Testis (tissue), 3 donors: ENCODE measurements around the gene ANTKMT. TPM values are rescaled to one million over a fixed set of nuclear protein-coding genes. Genes with fewer than 3 reads are reported as not detected.

Experiments used
- DNase-seq: peaks from one replicate; pipeline ENCODE4 v3.0.0-alpha.2; 2019
- H3K27ac ChIP-seq, 2 donors: fragments of 200-600 bp; sonication (generic); one replicate each; pipeline ENCODE4 v1.5.1; 2019
- H3K27me3 ChIP-seq: fragments of 200-600 bp; sonication (generic); one replicate; pipeline ENCODE4 v1.5.1; 2019
- H3K36me3 ChIP-seq: fragments of 200-600 bp; sonication (generic); one replicate; pipeline ENCODE4 v1.5.1; 2017; ENCODE audit warnings: low read depth; ENCODE audit errors: missing control alignments
- H3K4me1 ChIP-seq: fragments of 200-600 bp; sonication (generic); one replicate; pipeline ENCODE4 v1.5.1; 2019
- H3K4me3 ChIP-seq, 2 donors: fragments of 200-600 bp; sonication (generic); one replicate each; pipeline ENCODE4 v1.5.1; 2017 to 2019
- H3K9me3 ChIP-seq: fragments of 200-600 bp; sonication (generic); one replicate; pipeline ENCODE4 v1.5.1; 2017
- CTCF ChIP-seq, 3 experiments: fragments of 450-650 bp in 2 of 3; fragments of 200-600 bp in 1 of 3; sonication (generic) in 1 of 3; IDR thresholded peaks; one replicate each; pipeline ENCODE4 v1.5.1; 2016 to 2019; ENCODE audit warnings: antibody characterized with exemption in 3 of 3, mild to moderate bottlenecking in 2 of 3, moderate library complexity in 1 of 3
- POLR2A ChIP-seq: fragments of 450-650 bp; IDR thresholded peaks from one replicate; pipeline ENCODE4 v1.6.1; 2017; ENCODE audit warnings: antibody characterized with exemption, mild to moderate bottlenecking, moderate library complexity
- WGBS, 2 donors: methylation state at CpG; one replicate each; pipeline ENCODE4 v1.1.5; 2018; 5-methylcytosine and 5-hydroxymethylcytosine counted together
- intact Hi-C: fragments of 100-400 bp; cut with DNase I; formaldehyde crosslinking; loops from one replicate; pipeline ENCODE4 v1.15.1; 2023; ENCODE audit warnings: low total_unique reads
- polyA plus RNA-seq: library from polyadenylated mRNA; stranded (reverse); fragments of 350-450 nt; fragmentation: Illumina TruSeq; extraction: RNeasy Lipid Tissue Mini Kit (QIAGEN cat#74804); gene quantifications from one replicate; pipeline ENCODE4 v1.2.3, GENCODE V29; 2014; ENCODE audit warnings: low read depth, low replicate concordance; ENCODE audit not compliant: insufficient read depth
- total RNA-seq, 2 donors: library from RNA; depleted of rRNA; stranded (reverse); fragments of >200 nt; gene quantifications; one replicate each; pipeline ENCODE4 v1.2.3, GENCODE V29; 2016

ANTKMT gene
- total and polyA plus RNA-seq, 3 donors from 2014 or later = 68.5 to 108 (median 81.1) TPM

GRCh38 chr16:721765-722540 lies 1.0 kb downstream of the ANTKMT start:
- H3K4me1 ChIP-seq = peaks cover 17% of the 10 kb centered on the region
- WGBS, 2 donors = 61 to 71% methylated on average over 8 to 44 of the region's 51 CpGs
- H3K27me3 ChIP-seq = no peaks in the 10 kb centered on the region
- DNase-seq = no peak
- no peaks in the 10 kb centered on the region for H3K9me3 ChIP-seq
- intact Hi-C loops = no loop called here
- peak overlapping the region; percentile 69 for H3K4me3 ChIP-seq
- no peaks in the 10 kb centered on the region for H3K36me3 ChIP-seq
- H3K27ac ChIP-seq = peak overlapping the region in 1 of 2 donors; percentile 65
- TF ChIP-seq POLR2A (no peak), CTCF (IDR thresholded peaks at IDR 0.05) (no peak)

- 87 to 96% methylated on average over 9 to 24 of the region's 24 CpGs for WGBS, 2 donors
- TF ChIP-seq POLR2A (no peak), CTCF (IDR thresholded peaks at IDR 0.05) (no peak)
- DNase-seq = no peak
- intact Hi-C loops = no loop called here
- Histone ChIP-seq H3K27me3 (no peaks in the 10 kb centered on the region), H3K4me3 (no peak overlapping the region), H3K9me3 (no peaks in the 10 kb centered on the region), H3K4me1 (peaks cover 27% of the 10 kb centered on the region), H3K27ac (no peak overlapping the region), H3K36me3 (no peaks in the 10 kb centered on the region)
Measured at GRCh38 chr16:722835-723633, 2.1 kb downstream of the ANTKMT start.

- no peak for TF ChIP-seq POLR2A
- no peak for TF ChIP-seq CTCF (IDR thresholded peaks at IDR 0.05)
Measured at GRCh38 chr16:723695-724094, 2.7 kb downstream of the ANTKMT start.

DNA sequence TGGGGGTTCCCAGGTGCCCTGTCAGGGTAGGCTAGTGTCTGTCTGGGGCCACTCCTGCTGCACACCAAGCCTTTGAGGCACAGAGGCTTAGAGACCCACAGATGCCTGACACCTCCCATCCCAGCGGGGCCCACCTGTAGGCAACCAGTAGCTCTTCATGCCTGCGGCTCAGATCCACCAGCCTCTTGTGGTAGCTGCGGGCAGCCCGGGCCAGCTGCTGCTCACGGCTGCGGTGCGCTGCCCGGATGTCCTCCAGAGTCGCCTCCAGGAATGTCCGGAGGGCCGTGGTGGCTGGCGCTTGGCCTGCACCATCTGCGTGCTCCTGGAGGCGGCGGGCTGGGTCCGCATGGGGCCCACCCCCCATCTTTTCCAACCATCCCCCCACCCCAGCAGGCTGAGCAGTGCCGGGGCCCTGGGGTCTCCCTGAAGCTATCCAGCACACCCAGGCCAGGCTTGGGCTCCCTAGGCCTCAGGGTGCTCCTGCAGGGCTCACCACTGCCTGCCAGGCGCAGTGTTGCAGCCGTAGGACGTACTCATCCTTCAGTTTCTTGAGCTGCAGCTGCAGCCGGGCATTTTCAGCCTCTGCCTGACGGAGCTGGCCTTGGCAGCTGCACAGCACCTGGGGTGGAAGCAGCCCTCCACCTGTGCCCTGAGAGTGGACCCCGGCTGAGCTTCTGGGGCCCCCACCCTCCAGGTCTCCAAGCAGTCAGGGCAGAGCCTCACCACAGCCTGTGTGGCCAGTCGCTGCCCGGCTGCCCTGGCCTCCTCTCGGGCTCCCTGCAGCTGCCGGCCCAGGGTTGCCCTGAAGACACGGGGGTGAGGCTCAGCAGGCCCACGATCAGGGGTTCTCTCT lies 3.5 kb downstream of the ANTKMT start:
- Histone ChIP-seq H3K27ac (no peak overlapping the region), H3K9me3 (no peaks in the 10 kb centered on the region), H3K4me1 (peaks cover 29% of the 10 kb centered on the region), H3K27me3 (no peaks in the 10 kb centered on the region), H3K36me3 (no peaks in the 10 kb centered on the region), H3K4me3 (no peak overlapping the region)
- no peak for DNase-seq
- intact Hi-C loops = no loop called here
- WGBS, 2 donors = 72% methylated on average over 23 of the region's 29 CpGs; no CpG with 5 or more reads in 1 of the 2 donors
- TF ChIP-seq POLR2A (no peak), CTCF (IDR thresholded peaks at IDR 0.05) (no peak)

More at GRCh38 chr16:723695-724094, 2.7 kb downstream of the ANTKMT start:
- no peaks in the 10 kb centered on the region for H3K36me3 ChIP-seq
- DNase-seq = no peak
- 73 to 89% methylated on average over 3 to 9 of the region's 9 CpGs for WGBS, 2 donors
- peaks cover 29% of the 10 kb centered on the region for H3K4me1 ChIP-seq
- no peaks in the 10 kb centered on the region for H3K27me3 ChIP-seq
- H3K27ac ChIP-seq = no peak overlapping the region
- intact Hi-C loops = no loop called here
- no peak overlapping the region for H3K4me3 ChIP-seq
- H3K9me3 ChIP-seq = no peaks in the 10 kb centered on the region
